Measurements from ENCODE around the gene OR4D2.

DNA sequence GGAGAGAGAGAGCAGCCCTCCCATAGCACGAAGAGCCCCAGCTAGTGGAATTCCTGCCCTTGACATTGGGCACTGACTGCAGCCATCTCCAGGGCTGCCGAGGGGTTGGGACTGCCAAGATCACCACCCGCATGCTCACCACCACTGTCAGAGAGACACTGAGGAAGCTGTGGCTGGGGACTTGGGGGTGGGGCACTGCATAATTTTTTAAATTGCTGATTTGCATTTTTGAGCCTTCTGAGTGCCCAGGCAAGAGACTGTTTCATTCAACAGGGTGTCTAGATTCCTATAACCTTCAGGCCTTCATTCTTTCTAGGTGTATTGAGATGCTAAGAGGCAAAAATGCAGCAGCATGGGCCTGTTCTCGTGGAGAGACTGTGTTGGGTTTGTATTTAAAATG is 16.7 kb downstream of the OR4D2 start:
- TF ChIP-seq, protein P1, sequence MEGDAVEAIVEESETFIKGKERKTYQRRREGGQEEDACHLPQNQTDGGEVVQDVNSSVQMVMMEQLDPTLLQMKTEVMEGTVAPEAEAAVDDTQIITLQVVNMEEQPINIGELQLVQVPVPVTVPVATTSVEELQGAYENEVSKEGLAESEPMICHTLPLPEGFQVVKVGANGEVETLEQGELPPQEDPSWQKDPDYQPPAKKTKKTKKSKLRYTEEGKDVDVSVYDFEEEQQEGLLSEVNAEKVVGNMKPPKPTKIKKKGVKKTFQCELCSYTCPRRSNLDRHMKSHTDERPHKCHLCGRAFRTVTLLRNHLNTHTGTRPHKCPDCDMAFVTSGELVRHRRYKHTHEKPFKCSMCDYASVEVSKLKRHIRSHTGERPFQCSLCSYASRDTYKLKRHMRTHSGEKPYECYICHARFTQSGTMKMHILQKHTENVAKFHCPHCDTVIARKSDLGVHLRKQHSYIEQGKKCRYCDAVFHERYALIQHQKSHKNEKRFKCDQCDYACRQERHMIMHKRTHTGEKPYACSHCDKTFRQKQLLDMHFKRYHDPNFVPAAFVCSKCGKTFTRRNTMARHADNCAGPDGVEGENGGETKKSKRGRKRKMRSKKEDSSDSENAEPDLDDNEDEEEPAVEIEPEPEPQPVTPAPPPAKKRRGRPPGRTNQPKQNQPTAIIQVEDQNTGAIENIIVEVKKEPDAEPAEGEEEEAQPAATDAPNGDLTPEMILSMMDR (conservative IDR thresholded peaks at IDR 0.05; ENCODE audit: low read length) = no peak
- no peak for TF ChIP-seq EZH2phosphoT487 (IDR thresholded peaks at IDR 0.05; ENCODE audit: borderline replicate concordance)

Measured in Loucy (cell line).